ENCODE data around the gene PLXNA2.

Gene PLXNA2

DNA sequence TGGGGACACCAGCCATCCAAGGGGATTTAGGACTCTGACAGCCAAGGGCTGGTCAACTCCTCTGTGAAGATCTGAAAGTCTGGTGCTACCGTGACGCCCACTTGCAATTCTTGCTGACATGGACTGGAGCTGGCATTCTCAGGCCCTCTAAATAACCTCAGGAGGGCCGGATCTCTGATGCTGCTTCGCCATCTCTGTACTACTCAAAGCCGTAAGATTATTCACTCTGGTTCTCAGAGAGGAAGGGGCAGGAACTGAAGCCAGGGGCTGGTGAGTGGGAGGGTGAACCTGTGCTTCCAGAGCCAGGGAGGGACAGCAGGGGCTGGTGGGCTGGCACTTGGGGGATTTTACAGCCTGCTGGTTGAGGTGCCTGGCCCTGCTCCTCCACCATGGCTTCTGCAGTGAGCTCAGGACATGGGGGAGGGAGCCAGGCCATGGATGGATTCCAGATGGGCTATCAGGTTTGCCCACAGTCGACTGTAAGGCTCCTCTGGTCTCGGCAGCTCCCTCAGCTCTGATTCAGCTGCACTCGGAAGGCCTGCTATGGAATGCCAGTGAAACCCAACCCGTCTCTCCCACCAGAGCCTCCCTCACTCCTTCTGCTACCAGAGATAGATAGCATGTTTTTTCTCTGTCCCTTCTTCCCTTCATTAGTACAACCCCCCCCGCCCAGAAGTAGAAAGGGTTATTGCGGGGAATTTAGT, 84.5 kb downstream of the PLXNA2 start:
- DNase-seq = no peak

DNA sequence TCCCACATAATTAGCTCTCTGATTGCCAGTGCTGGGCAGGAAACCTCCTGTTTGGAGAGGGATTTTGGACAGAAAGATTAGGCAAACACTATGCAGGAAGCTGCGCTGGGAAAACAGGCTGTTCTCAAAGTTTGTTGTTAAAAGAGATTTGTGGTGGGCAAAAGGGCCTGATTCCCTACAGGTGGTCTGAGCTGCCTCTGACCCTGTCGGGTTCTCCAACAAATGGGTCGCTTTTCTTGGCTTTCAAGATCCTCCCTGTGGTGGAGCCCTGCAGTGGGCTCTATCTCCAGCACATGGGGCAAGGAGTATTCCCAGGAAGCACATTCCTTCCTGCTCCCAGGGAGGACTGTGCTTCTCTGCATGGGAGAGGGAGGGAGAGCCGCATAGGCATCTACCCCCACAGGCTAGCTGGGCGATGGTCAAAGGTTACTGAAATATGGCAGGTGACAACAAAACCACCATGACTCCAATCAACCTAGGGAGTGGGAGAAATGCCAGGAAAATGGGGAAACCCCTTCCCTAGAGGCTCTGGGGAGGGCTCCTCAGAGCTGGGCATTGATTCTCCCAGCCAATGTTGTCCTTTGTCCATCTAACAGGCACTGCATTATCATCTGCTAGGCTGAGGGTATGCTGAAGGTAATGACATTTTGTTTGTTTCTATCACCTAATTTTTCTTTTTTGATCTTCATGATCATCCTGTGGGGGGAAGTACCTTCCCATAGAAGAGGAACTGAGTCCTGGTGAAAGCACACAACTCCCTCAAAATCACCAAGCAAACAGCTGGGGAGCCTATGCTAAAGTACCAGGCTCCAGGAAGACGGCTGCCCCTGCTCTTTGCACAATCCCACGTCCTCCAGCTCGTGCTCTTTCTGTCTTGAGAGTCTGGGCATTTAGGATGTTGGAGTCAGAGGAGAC, 85.3 kb downstream of the PLXNA2 start:
- DNase-seq = no peak

DNA sequence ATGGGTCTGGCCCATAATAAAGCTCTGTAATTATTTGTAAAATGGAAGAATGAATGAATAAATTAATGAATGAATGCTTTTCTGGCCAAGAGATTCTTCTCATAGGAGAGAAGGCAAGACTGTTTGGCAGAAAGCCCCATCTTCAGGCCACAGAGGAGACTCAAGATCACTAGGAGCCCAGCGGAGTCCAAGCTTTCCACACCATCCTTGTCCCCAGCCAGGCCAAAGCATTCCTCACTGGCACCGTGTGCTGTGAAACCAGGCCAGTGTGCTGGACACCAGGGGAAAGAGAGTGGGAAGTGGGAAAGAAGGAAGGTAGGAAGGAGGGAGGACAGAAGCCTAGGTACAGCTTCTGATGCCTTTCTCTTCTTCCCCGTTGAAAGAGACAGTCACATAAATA, 86.4 kb downstream of the PLXNA2 start:
- no peak for DNase-seq

DNA sequence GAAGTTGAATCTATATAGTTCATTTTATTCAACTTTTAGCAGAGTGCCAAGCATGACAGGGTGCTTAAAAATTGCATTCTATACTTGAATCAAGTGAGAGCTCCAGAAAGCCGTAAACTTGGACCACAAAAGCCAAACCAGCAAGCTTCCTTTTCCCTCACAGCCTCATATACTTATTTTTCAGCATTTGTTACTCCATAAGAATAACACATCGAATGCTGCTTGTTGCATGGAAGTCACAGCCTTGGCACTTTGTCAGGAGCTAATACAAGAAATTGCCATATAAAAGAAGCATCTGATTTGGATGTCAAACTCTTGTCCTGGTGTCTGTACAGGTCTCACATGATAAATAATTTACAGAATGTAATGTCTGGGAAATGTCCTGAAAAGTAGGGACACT, 87.4 kb downstream of the PLXNA2 start:
- DNase-seq = no peak

DNA sequence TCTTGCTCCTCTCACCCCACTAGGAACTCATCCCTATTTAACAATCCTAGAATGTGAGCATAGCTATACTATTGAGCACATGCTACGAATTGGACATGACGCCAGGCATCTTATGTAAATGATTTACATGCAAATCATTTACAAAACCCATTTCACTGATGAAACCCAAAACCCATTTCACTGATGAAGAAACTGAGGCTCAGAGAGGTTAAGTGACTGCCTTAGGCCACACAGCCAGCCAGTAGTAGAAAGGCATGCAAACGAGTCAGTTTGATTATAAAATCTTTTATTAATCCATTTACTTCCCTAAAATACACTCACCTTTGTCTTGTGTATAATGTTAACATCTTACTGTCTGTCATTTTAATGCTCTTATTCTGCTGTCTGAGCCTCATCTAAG, 87.9 kb downstream of the PLXNA2 start:
- no peak for DNase-seq

DNA sequence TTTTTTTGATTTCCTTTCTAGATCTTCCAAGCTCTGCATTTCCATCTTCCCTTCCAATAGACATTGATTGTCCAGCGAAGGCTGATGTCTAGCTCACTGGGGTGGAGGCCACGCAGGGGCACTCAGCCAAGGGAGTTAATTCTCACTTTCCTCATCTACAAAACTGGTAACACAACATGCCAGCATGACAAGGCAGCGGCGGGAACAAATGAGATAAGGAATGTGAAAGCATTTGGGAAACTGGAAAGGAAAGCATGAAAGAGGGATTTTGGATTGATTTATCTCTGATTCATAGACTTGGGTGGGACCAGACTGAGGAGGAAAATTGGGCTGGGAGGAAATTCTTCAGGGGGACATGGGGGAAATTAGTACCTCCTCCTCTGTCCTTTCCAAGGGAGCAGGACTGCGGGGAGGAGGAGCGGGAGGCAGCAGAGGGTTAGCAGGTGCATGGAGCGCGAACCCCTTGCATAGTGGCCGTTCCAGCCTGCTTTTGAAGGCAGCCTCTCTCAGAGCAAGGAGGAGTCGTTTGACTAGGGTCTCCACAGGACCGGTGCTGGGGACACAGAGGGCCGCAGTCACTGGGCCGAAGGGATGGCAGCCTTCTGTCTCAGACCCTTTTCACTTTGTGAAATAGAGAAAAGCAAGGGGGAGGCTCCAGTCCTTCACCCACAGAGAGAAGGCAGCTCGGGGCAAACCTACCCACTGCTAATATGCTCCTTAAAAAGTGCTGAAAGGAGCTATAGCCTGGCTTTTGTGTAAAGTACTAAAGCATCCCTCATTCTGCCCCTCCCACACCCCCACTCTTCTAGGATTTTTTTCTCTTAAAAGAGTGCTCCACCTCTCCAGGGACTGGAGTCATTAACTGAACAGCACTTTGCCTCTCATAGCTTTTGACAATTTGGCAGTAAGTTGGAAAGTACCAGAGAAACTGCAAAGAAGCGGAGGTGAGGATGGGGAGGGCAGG, 89.2 kb downstream of the PLXNA2 start:
- DNase-seq = no peak

DNA sequence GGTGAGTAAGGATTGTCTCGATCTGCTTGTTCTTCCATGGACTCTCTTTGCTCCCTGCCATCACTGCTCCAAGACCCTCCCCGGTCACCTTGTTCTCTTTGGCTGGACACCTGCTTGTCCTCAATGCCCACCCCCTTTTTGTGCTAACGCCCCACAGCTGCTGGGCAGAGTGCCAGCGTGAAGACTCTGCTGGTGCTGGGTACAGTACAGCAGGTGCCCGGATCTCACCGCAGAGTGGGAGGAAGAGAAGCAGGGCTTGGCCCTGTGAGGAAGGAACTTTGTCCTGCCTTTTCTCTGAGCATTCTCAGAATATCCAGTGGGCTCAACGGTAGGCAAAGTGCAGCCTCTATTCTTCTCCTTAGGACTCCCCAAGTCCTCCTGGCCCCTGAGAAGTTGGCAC, 90.1 kb downstream of the PLXNA2 start:
- no peak for DNase-seq

DNA sequence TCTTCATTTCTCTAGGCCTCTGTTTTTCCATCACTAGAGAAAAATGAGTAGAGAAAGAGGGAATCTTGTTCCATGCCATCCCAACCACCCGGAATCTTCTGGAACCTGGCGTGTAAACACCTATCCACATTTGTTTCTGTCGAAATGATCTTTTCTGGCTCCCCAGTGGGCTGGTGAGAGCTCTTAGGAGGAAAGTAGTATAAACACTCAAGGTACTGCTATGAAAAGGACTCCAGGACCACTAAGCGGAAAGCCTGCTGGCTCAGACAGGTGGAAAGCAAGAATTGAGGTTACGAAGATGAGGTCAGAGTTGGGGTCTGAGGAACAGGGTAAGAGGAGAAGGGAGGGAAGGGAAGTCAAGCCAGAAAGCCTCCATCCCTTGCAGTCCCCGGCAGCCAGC, 90.8 kb downstream of the PLXNA2 start:
- DNase-seq = no peak

DNA sequence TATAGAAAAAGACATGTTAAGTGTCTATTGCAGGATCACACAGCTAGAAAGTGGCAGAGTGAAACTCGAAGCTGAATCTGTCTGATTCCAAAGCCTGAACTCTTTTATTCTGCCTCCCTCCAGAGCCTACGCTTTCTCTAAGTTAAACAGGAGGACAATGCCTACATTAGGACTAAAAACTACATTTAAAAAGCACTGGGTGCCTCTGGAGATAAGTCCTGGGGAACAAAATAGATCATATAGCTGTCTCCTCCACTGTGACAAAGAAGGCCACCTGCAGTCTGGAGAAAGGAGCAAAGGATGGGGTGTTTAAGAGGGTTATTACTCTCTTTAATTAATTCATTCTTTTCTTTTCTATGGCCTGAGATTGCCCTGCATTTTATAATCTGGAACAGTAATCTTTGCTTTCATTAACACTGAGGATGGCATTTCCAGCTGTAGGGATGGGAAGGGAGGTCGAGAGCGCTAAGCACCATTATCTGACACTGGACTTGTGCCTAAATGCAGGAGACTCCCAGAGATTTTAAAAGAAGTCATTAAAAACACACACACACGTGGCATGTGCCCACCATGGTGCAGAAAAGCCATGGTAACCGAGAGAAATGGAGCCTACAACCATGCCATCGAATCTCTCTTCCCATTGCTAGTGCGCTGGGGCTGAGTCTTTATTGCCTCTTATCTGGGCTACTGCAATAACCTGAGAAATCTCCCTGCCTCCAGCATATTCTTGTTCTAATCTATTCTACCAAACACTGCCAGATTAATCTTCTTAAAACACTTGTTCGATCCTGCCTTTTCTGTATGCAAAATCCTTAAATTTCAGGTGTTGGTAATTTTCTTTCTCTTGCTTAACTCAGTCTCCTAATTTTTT, 92.2 kb downstream of the PLXNA2 start:
- DNase-seq = no peak

DNA sequence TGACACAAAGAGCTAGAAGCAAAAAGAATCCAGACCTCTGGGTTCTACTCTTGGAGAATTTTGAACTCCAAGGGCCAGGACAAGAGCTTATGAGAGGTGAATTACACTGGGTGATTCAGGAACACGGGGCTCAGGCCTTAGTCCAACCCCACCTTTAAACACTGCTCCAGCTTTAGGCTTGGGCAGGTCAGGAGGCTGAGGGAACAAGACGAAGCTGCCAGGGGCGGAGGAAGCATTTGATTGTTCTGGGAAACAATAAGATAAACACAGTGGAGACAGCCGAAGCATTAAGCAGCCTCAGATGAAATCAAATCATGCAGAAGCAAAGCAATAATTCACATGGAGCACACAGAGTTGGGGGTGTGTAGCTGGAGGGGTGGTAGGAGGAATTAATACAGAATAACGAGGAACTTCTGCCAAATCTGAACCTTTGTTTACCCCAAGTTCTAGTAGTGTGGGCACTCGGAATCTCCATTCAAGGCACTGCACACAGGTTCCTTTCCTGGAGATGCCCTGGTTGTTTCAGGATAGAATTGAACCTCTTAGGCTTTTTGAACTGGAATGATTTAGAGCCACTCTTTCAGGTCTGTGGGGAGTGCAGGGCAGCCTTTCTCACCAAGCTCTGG, 93.2 kb downstream of the PLXNA2 start:
- DNase-seq = no peak

DNA sequence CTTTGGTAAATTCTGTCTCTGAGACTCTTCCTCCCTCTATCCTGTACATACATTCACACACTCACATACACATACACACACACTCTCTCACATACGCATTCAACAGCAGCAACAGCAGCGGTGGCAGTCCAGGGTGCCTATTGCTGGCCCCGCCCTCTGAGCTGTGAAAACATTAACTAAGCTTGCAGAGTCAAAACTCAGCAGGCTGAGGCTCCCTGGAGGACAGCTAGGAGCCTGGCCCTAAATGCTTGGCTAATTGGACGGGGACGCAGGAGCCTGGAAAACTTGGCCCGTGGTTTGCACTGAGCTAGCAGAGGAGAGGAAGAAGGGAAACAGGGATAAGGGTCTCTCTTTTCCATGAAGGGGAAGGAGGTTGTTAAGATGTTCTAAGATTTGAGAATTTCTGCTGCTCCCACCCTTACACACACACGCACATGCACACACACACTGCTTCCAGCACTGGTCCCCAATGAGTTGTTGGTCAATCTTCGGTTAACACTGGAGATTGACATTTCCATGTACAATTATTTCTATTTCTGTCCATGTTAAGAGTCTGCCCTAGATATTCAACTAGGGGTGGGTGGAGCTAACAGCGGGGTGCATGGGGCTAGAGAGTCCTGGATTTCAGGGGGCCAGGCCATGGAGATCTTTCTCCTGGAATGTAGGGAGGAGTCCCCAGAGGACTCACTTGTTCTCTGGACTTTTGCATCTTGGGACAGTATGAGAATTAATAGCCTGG, 94.2 kb downstream of the PLXNA2 start:
- no peak for DNase-seq

DNA sequence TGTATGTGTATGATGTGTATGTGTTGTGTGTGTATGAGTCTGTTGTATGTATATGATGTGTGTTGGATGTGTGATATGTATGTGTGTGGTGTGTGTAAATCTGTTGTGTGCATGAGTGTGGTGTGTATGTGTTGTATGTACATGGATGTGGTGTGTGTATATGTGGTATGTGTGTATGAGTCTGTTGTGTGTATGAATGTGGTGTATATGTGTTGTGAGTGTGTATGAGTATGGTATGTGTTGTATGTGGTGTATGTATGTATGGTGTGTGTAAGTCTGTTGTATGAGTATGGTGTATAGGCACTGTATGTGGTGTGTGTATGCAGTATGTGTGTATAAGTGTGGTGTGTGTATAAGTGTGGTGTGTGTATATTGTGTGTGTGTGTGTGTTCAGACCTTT, 95.0 kb downstream of the PLXNA2 start:
- DNase-seq = no peak

DNA sequence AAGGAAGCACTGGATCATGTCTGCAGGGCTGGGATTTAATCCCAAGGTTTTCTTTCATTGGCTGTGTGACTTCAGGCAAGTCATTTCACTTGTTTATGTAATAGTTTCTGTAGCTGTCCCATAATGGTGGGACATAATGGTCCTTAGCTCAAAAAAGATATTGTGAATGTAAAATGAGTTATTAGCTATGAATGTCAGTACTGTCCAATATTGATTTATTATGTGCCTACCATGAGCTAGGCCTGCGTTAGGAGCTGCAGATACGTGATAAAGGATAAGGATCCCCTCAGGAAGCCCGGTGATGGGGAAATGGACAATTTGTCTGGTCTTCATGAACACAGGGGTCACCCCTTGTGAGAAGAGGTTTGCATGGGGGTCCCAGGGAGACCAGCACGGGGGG, 95.8 kb downstream of the PLXNA2 start:
- DNase-seq = no peak

DNA sequence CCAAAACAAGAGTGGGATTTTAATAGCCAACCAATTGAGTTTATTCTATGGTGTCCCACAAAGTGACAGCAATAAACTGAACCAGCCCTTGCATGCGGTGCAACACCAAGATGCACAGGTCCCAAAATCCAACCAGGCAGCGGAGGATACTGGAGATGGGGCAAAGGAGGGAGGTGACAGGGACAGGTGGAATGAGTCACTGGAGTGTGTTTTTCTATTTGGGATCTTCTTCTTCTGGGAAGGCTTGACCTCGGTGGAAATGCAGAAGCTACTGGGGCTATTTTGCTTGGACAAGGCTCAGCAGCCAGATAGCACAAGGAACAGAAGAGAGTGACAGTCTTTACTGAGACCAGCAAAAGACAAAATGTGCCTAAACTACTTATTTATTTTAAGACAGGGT, 97.5 kb downstream of the PLXNA2 start:
- no peak for DNase-seq

DNA sequence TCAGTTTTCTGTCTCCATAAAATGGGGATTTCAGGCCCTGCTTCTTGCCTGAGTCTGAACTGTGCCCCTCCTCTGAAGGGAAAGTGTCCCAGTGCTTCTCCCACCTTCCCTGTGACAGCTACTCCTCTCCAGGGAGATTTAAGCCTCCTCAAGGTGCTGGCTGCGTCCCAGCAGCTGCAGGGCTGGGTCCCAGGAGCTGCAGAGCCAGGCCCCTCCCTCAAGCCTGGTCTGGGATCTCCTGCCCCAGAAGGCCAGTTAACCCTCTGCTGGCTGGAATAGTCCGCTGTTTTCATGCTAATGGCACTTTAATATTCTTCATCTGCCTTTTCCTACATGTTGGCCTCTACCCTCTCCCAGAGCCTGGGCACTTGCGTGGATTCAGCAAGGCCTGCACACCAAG, 99.0 kb downstream of the PLXNA2 start:
- DNase-seq = no peak

DNA sequence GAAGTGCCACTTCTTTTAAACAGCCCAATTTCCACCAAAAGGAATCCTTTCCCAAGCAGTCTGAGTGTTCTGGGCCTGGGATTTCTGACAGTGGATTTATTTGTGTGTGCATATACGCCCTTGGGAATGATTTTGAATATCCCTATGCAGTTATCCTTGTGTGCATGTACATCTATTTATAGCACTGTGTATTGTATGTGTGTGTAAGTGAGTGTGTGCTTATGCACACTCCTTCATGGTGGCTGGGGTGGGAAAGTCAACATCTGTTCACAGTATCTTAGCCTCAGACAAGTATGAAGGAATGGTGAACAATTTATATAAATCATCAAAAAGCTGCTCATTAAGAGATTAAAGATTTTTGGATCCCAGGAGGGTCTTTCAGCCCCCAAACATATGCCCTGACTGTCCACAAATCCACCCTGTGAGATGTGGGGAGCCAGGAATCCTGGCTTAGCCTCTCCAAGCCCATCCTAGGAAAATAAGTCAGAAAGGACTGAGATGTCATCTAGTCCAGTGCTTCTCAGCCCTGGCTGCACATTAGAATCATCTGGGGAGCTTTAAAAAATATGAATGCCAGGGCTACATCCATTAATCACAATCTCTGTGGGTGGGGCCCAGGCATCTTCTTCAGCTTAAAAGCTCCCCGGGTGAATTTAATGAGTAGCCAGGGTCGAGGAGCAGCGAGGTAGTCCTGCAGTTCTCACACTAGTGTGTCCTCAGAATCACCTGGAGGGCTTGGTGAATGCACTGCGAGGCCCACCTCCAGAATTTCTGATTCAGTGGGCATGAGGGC, 101.4 kb downstream of the PLXNA2 start:
- no peak for DNase-seq

DNA sequence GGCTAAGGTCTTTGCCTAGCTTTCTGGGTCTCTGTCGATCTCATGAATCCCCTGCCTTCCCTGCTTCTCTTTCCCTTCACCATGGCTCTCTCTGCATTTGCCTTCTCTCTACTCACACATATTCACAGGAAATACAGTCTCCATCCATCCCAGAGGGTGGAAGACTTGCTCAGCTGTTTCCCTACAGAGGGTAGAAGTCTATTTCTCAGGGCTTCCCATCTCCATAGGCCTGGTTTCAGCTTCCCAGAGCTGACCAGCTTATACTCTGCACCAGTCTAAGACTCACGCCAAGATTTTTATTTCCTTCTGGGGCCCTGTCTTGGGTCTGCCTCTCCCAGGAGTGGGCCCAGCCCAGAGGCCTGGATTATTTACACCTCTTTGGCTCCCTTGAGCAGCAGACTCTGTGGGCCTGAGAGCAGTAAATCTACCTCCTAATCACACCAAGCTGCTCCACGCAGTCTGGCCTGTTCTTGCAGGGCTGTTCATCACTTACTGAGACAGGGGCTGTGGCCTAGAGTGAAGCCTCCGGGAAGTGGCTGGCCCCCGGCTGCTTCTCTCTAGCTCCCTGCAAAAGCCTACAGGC, 102.5 kb downstream of the PLXNA2 start:
- DNase-seq = no peak

DNA sequence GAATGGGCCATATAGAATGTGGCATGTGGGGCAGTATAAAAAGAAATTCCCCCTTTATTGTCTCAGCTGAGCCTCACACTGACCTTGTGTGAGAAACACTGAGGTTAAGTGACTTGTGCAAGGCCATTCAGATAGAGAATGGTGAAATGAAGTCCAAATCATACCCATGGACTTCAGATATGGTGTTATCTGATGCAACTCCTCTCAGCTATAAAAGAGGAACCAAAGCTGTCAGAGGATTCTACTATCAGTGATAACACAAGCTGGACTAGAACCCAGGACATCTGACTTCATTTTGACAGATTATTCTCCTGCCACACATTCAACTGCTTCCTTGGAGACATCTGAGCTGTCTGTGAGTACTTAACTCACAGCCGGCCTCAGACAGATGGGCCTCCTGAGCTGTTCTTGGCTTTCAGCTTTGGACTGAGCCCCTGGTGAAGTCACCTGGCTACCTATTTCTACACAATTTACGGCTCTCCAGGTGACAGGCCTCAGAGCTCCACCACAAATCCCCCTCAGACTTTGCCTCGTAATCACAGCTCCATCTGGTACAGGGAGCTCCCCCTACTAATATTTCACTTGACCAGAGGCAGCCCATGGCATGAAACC, 104.6 kb downstream of the PLXNA2 start:
- DNase-seq = no peak

DNA sequence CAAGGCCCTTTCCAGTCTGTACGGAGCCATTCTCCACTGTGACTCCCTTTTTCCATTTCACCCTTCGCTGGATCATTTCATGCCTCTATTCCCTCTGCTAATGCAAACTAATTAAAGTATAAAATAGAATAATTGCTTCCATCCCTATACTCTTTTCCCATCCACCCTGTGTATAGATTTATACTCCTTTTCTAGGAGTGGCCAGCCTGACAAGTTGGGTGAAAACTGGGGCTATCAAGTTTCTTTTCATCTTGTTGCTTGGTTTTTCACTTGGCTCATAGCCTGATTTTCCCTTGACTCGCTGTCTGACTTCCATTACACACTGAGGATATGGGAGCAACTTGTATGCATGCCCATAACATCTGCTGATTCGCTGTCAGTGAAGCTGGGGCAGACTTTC, 107.0 kb downstream of the PLXNA2 start:
- no peak for DNase-seq

All from bone marrow (tissue), 2 donors.